Prostate gland (tissue), 2 donors: ENCODE data around the gene CYFIP1.

Experiments used
- CTCF ChIP-seq, 4 experiments: fragments of 200-600 bp in 2 of 4; fragments of 450-650 bp in 2 of 4; sonication (generic) in 2 of 4; IDR thresholded peaks; 1 replicate in 3 of 4; 2 replicates in 1 of 4; pipeline ENCODE4 v1.5.1; 2016 to 2019; ENCODE audit warnings: antibody characterized with exemption in 4 of 4, mild to moderate bottlenecking in 2 of 4, moderate library complexity in 2 of 4
- POLR2AphosphoS5 ChIP-seq: sonication (generic); formaldehyde crosslinking; IDR thresholded peaks from one replicate; pipeline ENCODE4 v1.6.1; 2017; ENCODE audit warnings: antibody characterized with exemption

GRCh38 chr15:22846073-22846472 is 134.1 kb downstream of the CYFIP1 start:
- no peak for TF ChIP-seq CTCF (IDR thresholded peaks at IDR 0.05)
- no peak for TF ChIP-seq POLR2AphosphoS5
